ENCODE measurements around the gene ATR.

ATR gene

GRCh38 chr3:142549986-142550385 lies 28.5 kb downstream of the ATR start:
- no peak for DNase-seq
- in situ Hi-C loops (cut with MboI; ENCODE audit: low pct_unique_long_range_greater_than_20kb, low sequenced_read_pairs), result no loop called here

- in situ Hi-C loops (cut with MboI; ENCODE audit: low pct_unique_long_range_greater_than_20kb, low sequenced_read_pairs), result no loop called here
- no peak for DNase-seq
These were observed 35.2 kb downstream of the ATR start for GRCh38 chr3:142543307-142543706.

- in situ Hi-C loops (cut with MboI; ENCODE audit: low pct_unique_long_range_greater_than_20kb, low sequenced_read_pairs), result no loop called here
- no peak for DNase-seq
These were observed 36.5 kb downstream of the ATR start for GRCh38 chr3:142542054-142542453.

DNA sequence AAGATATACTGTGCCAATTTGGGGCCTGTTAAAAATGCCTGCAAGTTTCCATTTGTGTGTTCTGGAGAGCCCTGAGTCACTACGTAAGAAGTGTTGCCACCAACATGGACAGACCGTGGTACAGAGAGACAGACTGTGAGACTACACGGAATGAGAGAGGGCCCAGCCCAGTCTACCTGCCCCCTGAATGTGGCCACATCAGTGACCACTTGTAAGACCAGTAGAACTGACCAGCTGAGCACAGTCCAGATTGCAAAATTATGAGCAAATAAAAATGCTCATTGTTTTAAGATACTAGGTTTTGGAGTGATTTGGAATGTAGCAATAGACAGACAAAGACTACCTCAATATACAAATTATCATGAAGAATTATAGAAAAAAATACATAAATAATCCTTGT lies 42.0 kb downstream of the ATR start:
- in situ Hi-C loops (cut with MboI; ENCODE audit: low pct_unique_long_range_greater_than_20kb, low sequenced_read_pairs), result no loop called here
- DNase-seq, result no peak

- in situ Hi-C loops (cut with MboI; ENCODE audit: low pct_unique_long_range_greater_than_20kb, low sequenced_read_pairs), result no loop called here
- DNase-seq, result no peak
These were observed 44.0 kb downstream of the ATR start for GRCh38 chr3:142534543-142534942.

DNA sequence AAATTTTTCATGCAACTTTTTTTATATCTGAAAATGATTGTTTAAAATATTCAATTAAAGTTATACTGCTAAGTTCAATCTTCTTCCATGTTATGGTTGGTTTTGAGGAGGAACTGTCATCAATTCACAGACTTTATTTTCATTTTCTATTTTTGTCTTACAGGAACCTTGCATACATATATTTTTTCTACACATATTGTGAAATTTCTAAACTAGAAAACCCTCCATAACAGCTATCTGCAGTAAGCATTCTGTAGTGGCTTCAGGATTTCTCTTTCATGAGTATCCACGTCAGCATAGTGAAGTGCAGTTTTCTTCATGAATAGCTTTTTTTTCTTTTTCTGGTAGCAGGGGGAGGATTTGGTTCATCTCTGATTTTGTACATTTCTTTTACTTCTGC lies 48.2 kb downstream of the ATR start:
- in situ Hi-C loops (cut with MboI; ENCODE audit: low pct_unique_long_range_greater_than_20kb, low sequenced_read_pairs), result no loop called here

DNA sequence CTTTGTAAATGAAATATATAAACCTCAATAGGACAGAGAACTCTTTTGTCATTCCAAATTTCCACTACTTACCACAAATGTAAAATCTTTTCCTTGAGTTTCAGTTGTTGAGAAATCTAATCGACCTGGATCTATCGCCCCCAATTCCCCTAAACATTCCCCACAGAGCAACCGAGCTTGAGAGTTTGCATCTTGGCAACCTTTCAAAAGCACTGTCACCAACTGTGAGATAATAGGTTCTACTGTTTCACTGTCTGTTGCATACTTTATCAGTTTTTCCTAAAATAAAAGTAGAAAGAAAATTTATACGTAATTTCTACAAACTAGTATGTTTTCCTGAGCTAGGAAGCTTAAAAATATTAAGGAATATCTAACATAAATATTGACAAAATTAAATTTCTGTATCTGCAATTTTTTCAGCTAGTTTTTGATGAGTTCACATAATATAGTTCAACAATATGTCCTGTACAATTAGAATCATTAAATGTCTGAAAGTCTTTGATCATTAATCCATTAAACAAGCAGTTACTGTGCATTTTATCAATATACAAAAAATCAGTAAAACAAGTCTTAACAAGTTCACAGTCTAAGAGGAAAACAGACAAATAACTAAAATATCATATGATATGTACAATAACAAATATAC lies 54.5 kb downstream of the ATR start:
- no peak for DNase-seq
- in situ Hi-C loops (cut with MboI; ENCODE audit: low pct_unique_long_range_greater_than_20kb, low sequenced_read_pairs), result no loop called here

More for the DNA sequence above, 48.2 kb downstream of the ATR start:
- no peak for DNase-seq

- DNase-seq, result no peak
- in situ Hi-C loops (cut with MboI; ENCODE audit: low pct_unique_long_range_greater_than_20kb, low sequenced_read_pairs), result no loop called here
These were observed 69.5 kb downstream of the ATR start for GRCh38 chr3:142509079-142509478.

GRCh38 chr3:142507241-142507640 lies 71.3 kb downstream of the ATR start:
- in situ Hi-C loops (cut with MboI; ENCODE audit: low pct_unique_long_range_greater_than_20kb, low sequenced_read_pairs), result no loop called here
- no peak for DNase-seq

DNA sequence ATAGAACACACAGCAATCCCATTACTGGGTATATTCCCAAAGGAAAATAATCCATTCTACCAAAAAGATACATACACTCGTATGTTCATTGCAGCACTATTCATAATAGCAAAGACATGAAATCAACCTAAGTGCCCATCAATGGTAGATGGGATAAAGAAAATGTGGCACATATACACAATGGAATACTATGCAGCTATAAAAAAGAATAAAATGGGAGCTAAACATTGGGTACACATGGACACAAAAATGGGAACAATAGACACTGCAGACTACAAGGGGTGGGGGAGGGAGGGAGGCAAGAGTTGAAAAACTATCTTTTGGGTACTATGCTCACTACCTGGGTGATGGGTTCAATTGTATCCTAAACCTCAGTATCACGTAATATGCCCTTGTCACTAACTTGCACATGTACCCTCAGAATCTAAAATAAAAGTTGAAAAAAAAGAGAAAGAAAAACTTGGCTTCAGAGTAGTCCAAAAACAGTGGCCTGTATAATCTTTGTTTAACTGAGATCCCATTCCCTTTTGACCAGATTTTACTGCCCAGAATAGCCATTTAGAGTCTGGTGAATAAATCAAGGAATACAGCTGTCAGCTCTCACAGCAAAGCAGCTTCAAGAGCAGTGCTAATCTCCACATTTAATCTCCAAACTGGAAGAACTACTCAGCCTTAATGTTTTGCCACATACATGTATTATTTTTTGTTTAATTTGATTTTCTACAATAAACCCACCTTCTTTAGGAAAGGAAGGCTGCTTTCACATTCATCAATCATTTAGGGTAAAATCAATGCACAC lies 76.1 kb downstream of the ATR start:
- in situ Hi-C loops (cut with MboI; ENCODE audit: low pct_unique_long_range_greater_than_20kb, low sequenced_read_pairs), result no loop called here
- no peak for DNase-seq

- in situ Hi-C loops (cut with MboI; ENCODE audit: low pct_unique_long_range_greater_than_20kb, low sequenced_read_pairs), result no loop called here
- no peak for DNase-seq
These were observed 77.3 kb downstream of the ATR start for GRCh38 chr3:142501004-142501926.

GRCh38 chr3:142500211-142500610 lies 78.3 kb downstream of the ATR start:
- in situ Hi-C loops (cut with MboI; ENCODE audit: low pct_unique_long_range_greater_than_20kb, low sequenced_read_pairs), result no loop called here
- DNase-seq, result no peak

DNA sequence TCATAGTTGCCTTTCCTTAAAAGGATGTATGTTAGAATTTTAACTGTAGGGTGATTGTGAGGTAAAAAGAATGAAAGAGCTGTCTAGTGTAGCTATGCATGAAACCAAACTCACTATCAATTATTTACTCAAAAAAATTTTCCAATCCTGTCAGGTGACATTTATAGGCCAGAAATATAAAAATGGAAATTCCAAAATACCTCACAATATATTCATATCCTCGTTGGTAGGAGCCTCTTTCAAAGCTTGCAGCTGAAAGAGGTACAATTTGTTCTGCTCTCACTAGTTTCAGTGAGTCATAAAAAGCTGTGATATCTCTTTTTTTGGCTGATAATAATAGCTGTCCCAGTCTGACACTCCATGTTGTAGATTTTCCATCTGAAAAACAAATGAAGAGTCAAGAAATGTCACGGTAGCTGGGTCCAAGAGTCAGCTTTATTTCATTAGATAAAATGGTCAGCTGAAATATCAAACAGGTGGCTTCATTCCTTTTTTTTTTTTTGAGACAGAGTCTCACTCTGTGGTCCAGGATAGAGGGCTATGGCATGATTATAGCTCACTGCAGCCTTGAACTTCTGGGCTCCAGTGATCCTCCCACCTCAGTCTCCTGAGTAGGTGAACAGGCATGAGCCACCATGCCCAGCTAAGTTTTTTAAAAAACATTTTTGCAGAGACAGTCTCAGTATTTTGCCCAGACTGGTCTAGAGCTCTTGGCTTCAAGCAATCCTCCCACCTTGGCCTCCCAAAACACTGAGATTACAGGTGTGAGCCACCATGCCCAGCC lies 79.9 kb downstream of the ATR start:
- in situ Hi-C loops (cut with MboI; ENCODE audit: low pct_unique_long_range_greater_than_20kb, low sequenced_read_pairs), result no loop called here

DNA sequence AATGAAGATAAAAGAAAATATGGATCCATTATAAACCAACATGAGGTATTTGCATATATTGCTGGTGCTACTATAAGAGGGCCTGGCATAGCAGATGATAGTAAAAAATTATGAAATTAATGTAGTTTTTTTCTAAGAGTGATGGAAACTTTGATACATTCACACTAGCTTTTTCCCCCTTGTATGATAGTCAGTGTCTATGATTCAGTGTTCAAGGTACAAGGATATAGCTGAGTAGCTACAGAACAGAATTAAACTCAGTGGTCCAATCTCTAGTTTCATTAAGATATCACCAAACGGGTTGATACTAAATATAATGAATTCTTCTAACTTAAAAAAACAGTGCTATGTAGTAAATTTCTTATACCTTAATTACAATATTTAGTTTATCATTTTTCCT lies 80.8 kb downstream of the ATR start:
- in situ Hi-C loops (cut with MboI; ENCODE audit: low pct_unique_long_range_greater_than_20kb, low sequenced_read_pairs), result no loop called here
- DNase-seq, result no peak

More for the DNA sequence above, 79.9 kb downstream of the ATR start:
- no peak for DNase-seq

GRCh38 chr3:142495103-142495502 lies 83.4 kb downstream of the ATR start:
- in situ Hi-C loops (cut with MboI; ENCODE audit: low pct_unique_long_range_greater_than_20kb, low sequenced_read_pairs), result no loop called here
- DNase-seq, result no peak

DNA sequence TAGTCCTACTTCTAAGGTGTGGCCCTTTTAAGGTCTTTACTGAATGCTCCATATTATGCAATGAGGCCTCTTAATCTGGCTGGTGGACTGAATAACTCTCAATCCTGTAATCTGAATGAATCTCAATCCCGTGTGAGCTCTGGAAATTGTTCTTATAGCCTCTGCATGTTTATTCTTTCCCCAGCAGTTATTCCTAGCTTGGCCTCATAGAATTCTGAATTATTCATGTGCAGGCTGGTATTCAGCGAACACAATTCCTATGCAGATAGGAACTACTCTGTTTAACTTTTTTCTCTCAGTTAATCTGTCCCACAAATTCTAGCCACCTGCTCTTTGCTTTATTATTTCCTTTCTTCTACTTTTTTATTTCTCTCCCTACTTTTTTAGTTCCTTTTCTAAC lies 86.3 kb downstream of the ATR start:
- DNase-seq, result no peak
- in situ Hi-C loops (cut with MboI; ENCODE audit: low pct_unique_long_range_greater_than_20kb, low sequenced_read_pairs), result no loop called here

DNA sequence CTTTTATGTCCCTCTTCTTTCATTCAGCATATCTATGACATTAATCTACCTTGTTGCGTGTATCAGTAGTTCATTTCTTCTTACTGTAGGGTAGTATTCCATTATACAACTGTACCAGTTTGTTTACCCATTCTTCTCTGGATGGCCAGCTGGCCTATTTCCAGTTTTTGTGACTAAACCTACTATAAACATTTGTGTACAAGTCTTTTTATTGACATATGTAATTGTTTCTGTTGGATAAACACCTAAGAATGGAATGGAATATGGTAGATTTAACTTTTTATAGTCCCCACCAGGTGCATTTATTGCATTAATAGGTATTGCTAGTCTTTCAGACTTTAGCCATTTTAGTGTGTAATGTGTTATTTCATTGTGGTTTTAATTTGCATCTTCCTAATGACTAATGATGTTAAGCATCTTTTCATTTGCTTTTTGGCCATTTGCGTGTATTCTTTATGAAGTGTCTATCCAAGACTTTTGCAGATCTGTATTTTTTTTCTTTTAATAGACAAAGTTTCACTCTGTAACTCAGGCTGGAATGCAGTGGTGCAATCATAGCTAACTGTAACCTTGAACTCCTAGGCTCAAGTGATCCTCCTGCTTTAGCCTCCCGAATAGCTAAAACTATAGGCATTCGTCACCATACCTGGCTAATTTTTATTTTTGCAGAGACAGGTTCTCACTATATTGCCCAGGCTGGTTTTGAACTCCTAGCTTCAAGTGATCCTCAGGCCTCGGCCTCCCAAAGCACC lies 88.8 kb downstream of the ATR start:
- DNase-seq, result no peak
- in situ Hi-C loops (cut with MboI; ENCODE audit: low pct_unique_long_range_greater_than_20kb, low sequenced_read_pairs), result no loop called here

- in situ Hi-C loops (cut with MboI; ENCODE audit: low pct_unique_long_range_greater_than_20kb, low sequenced_read_pairs), result no loop called here
These were observed 93.6 kb downstream of the ATR start for GRCh38 chr3:142484912-142485435.

More at GRCh38 chr3:142484912-142485435, 93.6 kb downstream of the ATR start:
- DNase-seq, result no peak
